HG03457 (cell line): ENCODE data around the gene ACTR10.

Source experiments
- ATAC-seq: cut with Tn5 transposase; IDR thresholded peaks from one replicate; pipeline ENCODE4 v1.9.1; 2021; ENCODE audit warnings: moderate number of reproducible peaks; ENCODE audit not compliant: unreplicated experiment

Gene ACTR10

DNA sequence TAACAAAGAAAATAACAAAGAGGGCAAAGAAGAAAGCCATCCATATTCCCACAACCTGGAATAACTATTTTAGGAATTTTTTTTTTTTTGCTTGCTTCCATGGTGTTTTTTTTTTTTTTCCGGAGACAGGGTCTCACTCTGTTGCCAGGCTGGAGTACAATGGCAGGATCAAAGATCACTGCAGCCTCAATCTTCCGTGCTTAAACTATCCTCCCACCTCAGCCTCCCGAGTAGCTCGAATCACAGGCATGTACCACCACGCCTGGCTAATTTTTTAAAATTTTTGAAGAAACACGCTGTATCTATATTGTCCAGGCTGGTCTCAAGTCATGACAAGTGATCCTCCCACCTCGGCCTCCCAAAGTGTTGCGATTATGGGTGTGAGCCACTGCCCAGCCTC is 78.2 kb downstream of the ACTR10 start:
- no peak for ATAC-seq

DNA sequence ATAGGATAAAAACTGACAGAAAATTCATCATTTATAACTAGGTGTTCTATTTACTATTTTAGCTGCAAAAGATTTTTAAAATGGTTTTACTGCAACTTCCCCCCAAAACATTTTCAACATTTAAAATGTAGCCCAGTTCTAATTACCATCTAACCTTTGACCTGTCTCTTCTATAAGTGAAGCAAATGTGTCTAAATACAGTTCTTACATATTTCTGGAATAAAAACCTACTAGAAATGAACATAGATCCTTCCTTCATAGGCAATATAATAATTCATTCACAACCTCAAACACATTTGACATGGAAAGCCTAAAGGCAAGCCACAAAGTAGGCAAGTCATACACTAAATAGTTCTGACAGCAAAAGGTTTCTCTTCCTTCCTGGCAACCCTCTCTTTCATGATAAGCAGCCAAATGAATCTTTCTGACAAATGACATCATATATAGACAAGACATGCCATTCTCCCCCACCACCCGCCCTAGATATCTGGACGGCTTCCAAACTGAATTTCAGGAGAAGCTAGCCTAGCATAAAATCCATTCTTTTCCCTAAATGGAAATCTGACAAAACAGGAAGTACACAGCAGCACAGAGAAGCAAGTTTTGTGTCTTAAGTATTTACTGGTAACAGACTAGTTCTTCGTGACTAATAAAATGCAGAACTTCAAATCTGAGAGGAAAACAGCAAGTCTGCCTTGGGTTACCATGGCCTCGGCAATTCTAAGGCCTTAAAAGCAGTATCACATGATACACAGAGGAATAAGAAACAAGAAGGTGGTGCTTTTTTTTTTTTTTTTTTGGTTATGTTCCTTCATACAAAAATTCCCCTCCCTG is 81.2 kb downstream of the ACTR10 start:
- no peak for ATAC-seq

DNA sequence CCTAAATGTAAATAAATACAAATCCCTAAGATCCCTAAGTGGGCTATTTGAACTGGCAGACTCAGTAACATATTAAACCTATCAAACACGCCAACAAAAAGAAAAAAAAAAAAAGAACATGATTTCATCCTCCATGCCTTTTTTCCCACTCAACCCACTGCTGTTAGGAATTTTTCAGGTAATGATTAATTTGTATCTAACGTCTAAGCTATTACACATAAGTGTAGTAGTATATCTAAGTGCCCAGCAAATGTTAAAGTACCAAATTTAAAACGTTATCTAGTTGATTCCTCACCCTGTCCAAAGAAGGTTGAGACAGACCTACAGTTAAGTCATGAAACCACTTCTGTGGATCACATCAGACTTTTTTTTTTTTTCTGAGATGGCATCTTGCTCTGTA is 82.0 kb downstream of the ACTR10 start:
- no peak for ATAC-seq

GRCh38 chr14:58282925-58283593 is 83.1 kb downstream of the ACTR10 start:
- ATAC-seq: no peak

DNA sequence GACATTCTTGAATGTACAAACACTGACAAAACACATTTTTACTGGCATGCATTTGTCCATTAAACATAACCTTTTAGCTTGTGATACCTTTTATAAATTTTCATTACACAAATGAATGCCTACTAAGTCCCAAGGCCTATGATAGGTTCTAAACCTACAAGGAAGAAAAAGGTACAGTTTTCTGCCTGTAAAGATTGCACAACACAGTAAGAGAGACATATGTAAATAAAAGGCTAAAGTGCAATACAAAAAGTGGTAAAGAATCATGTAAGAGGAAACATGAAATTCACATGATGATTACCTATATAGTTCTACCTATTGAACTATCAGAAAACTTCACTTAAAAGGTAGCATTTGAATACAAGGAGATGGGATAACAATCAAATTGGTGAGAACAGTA is 83.8 kb downstream of the ACTR10 start:
- ATAC-seq: no peak

DNA sequence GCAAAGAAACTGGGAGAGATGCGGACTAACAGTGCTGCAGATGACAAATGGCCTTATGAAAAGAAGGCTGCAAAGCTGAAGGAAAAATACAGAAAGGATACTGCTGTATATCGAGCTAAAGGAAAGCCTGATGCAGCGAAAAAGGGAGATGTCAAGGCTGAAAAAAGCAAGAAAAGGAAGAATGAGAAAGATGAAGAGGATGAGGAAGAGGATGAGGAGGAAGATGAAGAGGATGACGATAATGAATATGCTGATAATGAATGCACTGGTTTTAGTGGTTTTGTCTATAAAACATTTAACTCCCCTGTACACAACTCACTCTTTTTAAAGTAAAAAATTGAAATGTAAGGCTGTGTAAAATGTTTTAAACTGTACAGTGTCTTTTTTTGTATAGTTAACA is 85.2 kb downstream of the ACTR10 start:
- no peak for ATAC-seq
